ENCODE results near the gene KCNQ1. TPM values are rescaled to one million over a fixed set of nuclear protein-coding genes. Genes with fewer than 3 reads are reported as not detected.

Gene KCNQ1
- total and polyA plus RNA-seq, 2 experiments from 2014 or later: 0.45 to 0.87 TPM

- peaks cover 22% of the 10 kb centered on the region for H3K27me3 ChIP-seq (ENCODE audit: insufficient read depth)
- Mint-ChIP-seq H3K4me3 (no peak overlapping the region), H3K9me3 (peaks cover 6% of the 10 kb centered on the region; the same call in 2 of the 3 replicates), H3K36me3 (ENCODE audit: low read depth) (no peaks in the 10 kb centered on the region; the same call in 2 of the 3 replicates), H3K27ac (no peak overlapping the region), H3K27me3 (ENCODE audit: insufficient read depth, low read depth, poor library complexity) (peaks cover 50% of the 10 kb centered on the region), H3K4me1 (peaks cover 27% of the 10 kb centered on the region)
- H3K4me3 ChIP-seq: no peak overlapping the region
- DNase-seq (ENCODE audit: low spot score) (no peak), ATAC-seq (no peak)
- H3K79me2 ChIP-seq (replicated peaks; ENCODE audit: insufficient read depth): no peaks in the 10 kb centered on the region
- H4K20me1 ChIP-seq (replicated peaks; ENCODE audit: insufficient read depth): no peaks in the 10 kb centered on the region
- H3K4me1 ChIP-seq (ENCODE audit: insufficient read depth): no peaks in the 10 kb centered on the region; the same call in 1 of the 2 replicates
- no peak overlapping the region for H3K4me2 ChIP-seq
- H3K27ac ChIP-seq (ENCODE audit: low read depth): no peak overlapping the region
- TF ChIP-seq CREB1 (CRISPR knock-in tag; IDR thresholded peaks at IDR 0.05; ENCODE audit: low read depth) (no peak), POLR2AphosphoS5 (IDR thresholded peaks at IDR 0.05; ENCODE audit: low read depth) (no peak), REST (IDR thresholded peaks at IDR 0.05; ENCODE audit: unreplicated experiment) (no peak), EZH2phosphoT487 (IDR thresholded peaks at IDR 0.05; ENCODE audit: unreplicated experiment) (no peak), ZNF462 (CRISPR knock-in tag; IDR thresholded peaks at IDR 0.05) (no peak)
- 0 out of 2 replicates have a peak, but pooled peaks cover 6% of the 10 kb centered on the region for H3K9me2 ChIP-seq (ENCODE audit: insufficient read depth)
- no peaks in the 10 kb centered on the region for H3F3A ChIP-seq (replicated peaks; ENCODE audit: low read depth)
- H2AFZ ChIP-seq: no peak overlapping the region
- H3K36me3 ChIP-seq (ENCODE audit: insufficient read depth): no peaks in the 10 kb centered on the region
Measured at GRCh38 chr11:2809854-2810253, 365.0 kb downstream of the KCNQ1 start.

Data from GM23338 (cell line).